Neural progenitor cell (in vitro differentiated cells): ENCODE data around the gene ACBD6.

Source experiments
- CTCF ChIP-seq: fragments of 200-600 bp; sonication (generic); IDR thresholded peaks from 2 replicates; pipeline ENCODE4 v1.5.1; 2017; ENCODE audit warnings: antibody characterized with exemption, mild to moderate bottlenecking
- EZH2 ChIP-seq: fragments of 200-600 bp; sonication (generic); IDR thresholded peaks from 2 replicates; pipeline ENCODE4 v1.6.1; 2017; ENCODE audit warnings: antibody characterized with exemption, mild to moderate bottlenecking, moderate library complexity
- EZH2phosphoT487 ChIP-seq: fragments of 200-600 bp; sonication (generic); IDR thresholded peaks from 2 replicates; pipeline ENCODE4 v1.6.1; 2017; ENCODE audit warnings: antibody characterized with exemption

DNA sequence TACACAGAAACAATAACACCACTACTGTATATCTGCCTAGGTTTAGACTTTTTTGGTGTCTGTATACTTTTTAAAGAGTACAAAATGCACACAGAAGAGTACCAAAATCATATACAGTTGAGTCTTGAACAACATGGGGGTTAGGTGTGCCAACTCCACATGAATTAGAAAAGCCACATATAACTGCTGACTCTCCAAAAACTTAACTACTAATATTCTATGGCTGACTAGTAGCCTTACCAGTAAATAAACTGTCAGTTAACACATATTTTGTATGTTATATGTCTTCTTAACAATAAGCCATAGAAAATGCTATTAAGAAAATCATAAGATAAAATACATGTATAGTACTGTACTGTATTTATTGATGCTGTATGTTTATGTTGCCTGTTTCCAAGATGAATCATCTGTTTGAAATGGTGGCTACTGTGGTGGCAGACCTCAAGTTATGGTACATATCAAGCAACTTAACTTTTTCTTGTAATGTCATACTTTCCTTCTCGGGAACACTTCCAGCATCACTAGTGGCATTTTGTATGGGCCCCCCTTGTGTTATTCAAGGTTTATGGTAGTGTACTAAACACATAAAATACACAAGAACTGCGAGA lies 201.1 kb downstream of the ACBD6 start:
- no peak for TF ChIP-seq CTCF
- no peak for TF ChIP-seq EZH2phosphoT487
- no peak for TF ChIP-seq EZH2
